ENCODE results near the gene ZNF23.
A peak's percentile ranks its signal among the peaks of the same experiment; 100 is the strongest.

Gene ZNF23

GRCh38 chr16:71490361-71490760, 28.3 kb upstream of the ZNF23 start:
- Histone ChIP-seq H3K56ac (ENCODE audit: low read length) (no peak overlapping the region), H3K79me1 (ENCODE audit: low read length) (no peaks in the 10 kb centered on the region), H3K79me2 (ENCODE audit: control insufficient read depth, insufficient read depth, low read length) (no peaks in the 10 kb centered on the region), H3K4me1 (ENCODE audit: control insufficient read depth, low read depth, low read length) (no peaks in the 10 kb centered on the region), H2BK15ac (replicated peaks; ENCODE audit: low read depth) (no peak overlapping the region), H3K27me3 (ENCODE audit: insufficient read depth, low read length, poor library complexity) (no peaks in the 10 kb centered on the region), H3K4me3 (ENCODE audit: low read length) (no peak overlapping the region), H3K4ac (ENCODE audit: low read depth, low read length) (no peak overlapping the region), H2BK120ac (ENCODE audit: low read depth, low read length) (no peak overlapping the region), H4K5ac (ENCODE audit: low read length) (no peak overlapping the region), H3K9ac (ENCODE audit: low read length) (no peak overlapping the region), H3K23ac (ENCODE audit: low read length) (no peak overlapping the region), H4K8ac (ENCODE audit: low read depth, low read length) (no peak overlapping the region), H3K4me2 (ENCODE audit: low read length) (no peak overlapping the region), H2AK5ac (ENCODE audit: low read length) (no peak overlapping the region), H3K27ac (ENCODE audit: low read depth, low read length) (no peak overlapping the region), H3K36me3 (ENCODE audit: control insufficient read depth, insufficient read depth, low read length) (no peaks in the 10 kb centered on the region), H2BK5ac (ENCODE audit: low read length) (no peak overlapping the region), H3K18ac (ENCODE audit: low read length) (no peak overlapping the region)
- no peak for DNase-seq

- H3K27me3 ChIP-seq (ENCODE audit: insufficient read depth, low read length, poor library complexity), result no peaks in the 10 kb centered on the region
- WGBS (ENCODE audit: extremely low coverage, insufficient coverage, low lambda C conversion rate), result no CpG with 5 or more reads among the region's 22 CpGs
- H3K27ac ChIP-seq (ENCODE audit: low read depth, low read length), result no peak within 1 kb of the TSS
- no peak within 1 kb of the TSS for H2AK5ac ChIP-seq (ENCODE audit: low read length)
- no peaks in the 10 kb centered on the region for H3K4me1 ChIP-seq (ENCODE audit: control insufficient read depth, low read depth, low read length)
- no peaks in the 10 kb centered on the region for H3K79me2 ChIP-seq (ENCODE audit: control insufficient read depth, insufficient read depth, low read length)
- no peak within 1 kb of the TSS for H2BK15ac ChIP-seq (replicated peaks; ENCODE audit: low read depth)
- no peak within 1 kb of the TSS for H3K4me3 ChIP-seq (ENCODE audit: low read length)
- no peak within 1 kb of the TSS for H3K4me2 ChIP-seq (ENCODE audit: low read length)
- no peak within 1 kb of the TSS for H2BK120ac ChIP-seq (ENCODE audit: low read depth, low read length)
- no peak within 1 kb of the TSS for H3K4ac ChIP-seq (ENCODE audit: low read depth, low read length)
- H4K8ac ChIP-seq (ENCODE audit: low read depth, low read length), result no peak within 1 kb of the TSS
- no peak within 1 kb of the TSS for H3K23ac ChIP-seq (ENCODE audit: low read length)
- no peak within 1 kb of the TSS for H4K5ac ChIP-seq (ENCODE audit: low read length)
- H3K79me1 ChIP-seq (ENCODE audit: low read length), result no peaks in the 10 kb centered on the region
- no peak within 1 kb of the TSS for H3K9ac ChIP-seq (ENCODE audit: low read length)
- H3K18ac ChIP-seq (ENCODE audit: low read length), result no peak within 1 kb of the TSS
- H2BK5ac ChIP-seq (ENCODE audit: low read length), result no peak within 1 kb of the TSS
- H3K56ac ChIP-seq (ENCODE audit: low read length), result no peak within 1 kb of the TSS
- no peak for DNase-seq
- no peaks in the 10 kb centered on the region for H3K36me3 ChIP-seq (ENCODE audit: control insufficient read depth, insufficient read depth, low read length)
These were observed 27.1 kb upstream of the ZNF23 start, which contains the start of gene ZNF19 for GRCh38 chr16:71489122-71489521. Gene ZNF19, minus strand, starts transcription at chr16:71489324. Its CDS starts 7,210 bp downstream, at chr16:71482114.

GRCh38 chr16:71484006-71484893, 22.2 kb upstream of the ZNF23 start:
- Histone ChIP-seq H2BK120ac (ENCODE audit: low read depth, low read length) (no peak overlapping the region), H3K27me3 (ENCODE audit: insufficient read depth, low read length, poor library complexity) (no peaks in the 10 kb centered on the region), H2BK15ac (replicated peaks; ENCODE audit: low read depth) (no peak overlapping the region), H3K23ac (ENCODE audit: low read length) (no peak overlapping the region), H3K4me2 (ENCODE audit: low read length) (peak overlapping the region; percentile 58), H3K27ac (ENCODE audit: low read depth, low read length) (peak overlapping the region; percentile 10), H3K79me2 (ENCODE audit: control insufficient read depth, insufficient read depth, low read length) (no peaks in the 10 kb centered on the region), H2BK5ac (ENCODE audit: low read length) (peak overlapping the region; percentile 33), H3K4me3 (ENCODE audit: low read length) (peak overlapping the region; percentile 81), H3K79me1 (ENCODE audit: low read length) (no peaks in the 10 kb centered on the region), H3K18ac (ENCODE audit: low read length) (no peak overlapping the region), H3K9ac (ENCODE audit: low read length) (peak overlapping the region; percentile 82), H4K5ac (ENCODE audit: low read length) (no peak overlapping the region), H3K4ac (ENCODE audit: low read depth, low read length) (no peak overlapping the region), H4K8ac (ENCODE audit: low read depth, low read length) (peak overlapping the region; percentile 69), H3K56ac (ENCODE audit: low read length) (peak overlapping the region; percentile 88), H2AK5ac (ENCODE audit: low read length) (no peak overlapping the region), H3K36me3 (ENCODE audit: control insufficient read depth, insufficient read depth, low read length) (no peaks in the 10 kb centered on the region), H3K4me1 (ENCODE audit: control insufficient read depth, low read depth, low read length) (no peaks in the 10 kb centered on the region)
- no CpG with 5 or more reads among the region's 44 CpGs for WGBS (ENCODE audit: extremely low coverage, insufficient coverage, low lambda C conversion rate)
- DNase-seq, result peak; percentile 92

- Histone ChIP-seq H3K4ac (ENCODE audit: low read depth, low read length) (no peak overlapping the region), H3K79me2 (ENCODE audit: control insufficient read depth, insufficient read depth, low read length) (no peaks in the 10 kb centered on the region), H3K56ac (ENCODE audit: low read length) (no peak overlapping the region), H3K4me1 (ENCODE audit: control insufficient read depth, low read depth, low read length) (no peaks in the 10 kb centered on the region), H3K27ac (ENCODE audit: low read depth, low read length) (no peak overlapping the region), H2BK15ac (replicated peaks; ENCODE audit: low read depth) (no peak overlapping the region), H3K9ac (ENCODE audit: low read length) (no peak overlapping the region), H3K79me1 (ENCODE audit: low read length) (no peaks in the 10 kb centered on the region), H2AK5ac (ENCODE audit: low read length) (no peak overlapping the region), H4K8ac (ENCODE audit: low read depth, low read length) (no peak overlapping the region), H3K18ac (ENCODE audit: low read length) (no peak overlapping the region), H3K4me2 (ENCODE audit: low read length) (no peak overlapping the region), H3K27me3 (ENCODE audit: insufficient read depth, low read length, poor library complexity) (no peaks in the 10 kb centered on the region), H2BK5ac (ENCODE audit: low read length) (no peak overlapping the region), H2BK120ac (ENCODE audit: low read depth, low read length) (no peak overlapping the region), H4K5ac (ENCODE audit: low read length) (no peak overlapping the region), H3K23ac (ENCODE audit: low read length) (no peak overlapping the region), H3K36me3 (ENCODE audit: control insufficient read depth, insufficient read depth, low read length) (no peaks in the 10 kb centered on the region), H3K4me3 (ENCODE audit: low read length) (no peak overlapping the region)
- DNase-seq, result no peak
- WGBS (ENCODE audit: extremely low coverage, insufficient coverage, low lambda C conversion rate), result no CpG with 5 or more reads among the region's 5 CpGs
These were observed 20.5 kb upstream of the ZNF23 start for GRCh38 chr16:71482569-71482968.

- WGBS (ENCODE audit: extremely low coverage, insufficient coverage, low lambda C conversion rate), result no CpG with 5 or more reads among the region's 2 CpGs
- Histone ChIP-seq H2AK5ac (ENCODE audit: low read length) (no peak overlapping the region), H2BK15ac (replicated peaks; ENCODE audit: low read depth) (no peak overlapping the region)
These were observed 18.9 kb upstream of the ZNF23 start for GRCh38 chr16:71480956-71481355.

More at GRCh38 chr16:71480956-71481355, 18.9 kb upstream of the ZNF23 start:
- Histone ChIP-seq H2BK5ac (ENCODE audit: low read length) (no peak overlapping the region), H3K4me3 (ENCODE audit: low read length) (no peak overlapping the region), H3K36me3 (ENCODE audit: control insufficient read depth, insufficient read depth, low read length) (no peaks in the 10 kb centered on the region), H4K5ac (ENCODE audit: low read length) (no peak overlapping the region), H3K4me2 (ENCODE audit: low read length) (no peak overlapping the region), H3K27me3 (ENCODE audit: insufficient read depth, low read length, poor library complexity) (no peaks in the 10 kb centered on the region), H3K56ac (ENCODE audit: low read length) (no peak overlapping the region), H3K18ac (ENCODE audit: low read length) (no peak overlapping the region), H3K4me1 (ENCODE audit: control insufficient read depth, low read depth, low read length) (no peaks in the 10 kb centered on the region), H3K9ac (ENCODE audit: low read length) (no peak overlapping the region), H3K79me2 (ENCODE audit: control insufficient read depth, insufficient read depth, low read length) (no peaks in the 10 kb centered on the region), H3K4ac (ENCODE audit: low read depth, low read length) (no peak overlapping the region), H4K8ac (ENCODE audit: low read depth, low read length) (no peak overlapping the region), H3K79me1 (ENCODE audit: low read length) (no peaks in the 10 kb centered on the region), H2BK120ac (ENCODE audit: low read depth, low read length) (no peak overlapping the region), H3K23ac (ENCODE audit: low read length) (no peak overlapping the region), H3K27ac (ENCODE audit: low read depth, low read length) (no peak overlapping the region)
- no peak for DNase-seq
